GM19463 (cell line): ENCODE data around the gene DNAJA3.

Source experiments
- ATAC-seq: cut with Tn5 transposase; IDR thresholded peaks from one replicate; pipeline ENCODE4 v1.9.1; 2021; ENCODE audit warnings: mild to moderate bottlenecking, moderate library complexity; ENCODE audit not compliant: unreplicated experiment

The DNAJA3 gene

GRCh38 chr16:4425378-4426020, at the start of gene DNAJA3:
Gene DNAJA3, plus strand, starts transcription at chr16:4425868. Its CDS starts 14 bp downstream, at chr16:4425882.
- ATAC-seq, result peak; percentile 91

- ATAC-seq, result no peak
Observed at GRCh38 chr16:4376126-4376892, 49.4 kb upstream of the DNAJA3 start.

GRCh38 chr16:4376893-4377572, 48.6 kb upstream of the DNAJA3 start:
- ATAC-seq, result no peak

DNA sequence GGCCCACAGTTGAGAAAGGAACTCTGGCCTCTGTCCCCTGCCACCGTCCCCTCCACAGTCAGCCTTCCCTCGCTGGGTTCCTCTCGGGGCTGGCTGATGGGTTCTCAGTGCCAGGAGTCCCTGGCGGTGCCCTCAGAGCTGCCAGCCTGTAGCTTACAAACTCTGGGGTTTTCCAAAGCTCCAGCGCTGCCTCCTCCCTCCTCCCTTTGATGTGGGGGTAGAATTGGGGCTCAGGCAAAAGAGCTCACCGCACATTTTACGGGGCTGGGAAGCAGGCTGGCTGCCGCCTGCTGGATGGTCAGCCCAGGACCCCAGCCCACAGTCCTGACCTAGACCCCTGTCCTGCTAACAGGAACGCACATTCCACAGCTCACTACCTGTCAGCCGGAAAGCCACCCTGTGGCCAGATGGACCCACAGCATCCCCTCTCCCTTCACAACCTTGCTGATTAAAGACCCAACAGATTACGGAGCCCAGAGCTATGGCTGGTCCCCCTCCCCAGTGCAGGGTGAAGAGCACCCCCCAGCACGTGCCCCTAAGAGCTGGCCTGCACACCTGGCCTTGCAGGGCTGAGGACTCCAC, 48.0 kb upstream of the DNAJA3 start:
- ATAC-seq, result no peak

DNA sequence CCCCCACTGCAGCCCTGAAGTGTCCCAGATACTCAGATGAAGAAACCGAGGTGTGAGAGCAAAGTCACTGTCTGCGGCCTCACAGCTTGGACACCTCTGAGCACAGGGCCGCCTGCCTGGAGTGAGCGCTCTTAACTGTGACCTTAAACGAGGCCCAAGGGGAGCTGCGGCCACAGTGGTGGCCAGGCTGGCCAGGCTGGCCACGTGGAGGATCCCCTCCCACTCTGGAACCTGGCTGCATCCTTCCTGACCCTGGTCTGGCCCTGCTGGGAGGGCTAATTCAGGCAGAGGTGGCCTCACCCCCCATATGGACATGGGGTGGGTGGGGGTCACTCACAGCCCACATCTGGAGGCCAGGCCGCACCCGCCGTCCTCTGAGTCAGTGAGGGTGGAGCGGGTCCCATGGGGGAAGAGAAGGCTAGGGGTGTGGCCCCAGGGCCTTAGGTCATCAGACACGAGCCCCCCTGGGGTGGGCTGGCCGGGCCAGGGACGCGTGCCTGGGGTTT, 47.5 kb upstream of the DNAJA3 start:
- ATAC-seq, result no peak

DNA sequence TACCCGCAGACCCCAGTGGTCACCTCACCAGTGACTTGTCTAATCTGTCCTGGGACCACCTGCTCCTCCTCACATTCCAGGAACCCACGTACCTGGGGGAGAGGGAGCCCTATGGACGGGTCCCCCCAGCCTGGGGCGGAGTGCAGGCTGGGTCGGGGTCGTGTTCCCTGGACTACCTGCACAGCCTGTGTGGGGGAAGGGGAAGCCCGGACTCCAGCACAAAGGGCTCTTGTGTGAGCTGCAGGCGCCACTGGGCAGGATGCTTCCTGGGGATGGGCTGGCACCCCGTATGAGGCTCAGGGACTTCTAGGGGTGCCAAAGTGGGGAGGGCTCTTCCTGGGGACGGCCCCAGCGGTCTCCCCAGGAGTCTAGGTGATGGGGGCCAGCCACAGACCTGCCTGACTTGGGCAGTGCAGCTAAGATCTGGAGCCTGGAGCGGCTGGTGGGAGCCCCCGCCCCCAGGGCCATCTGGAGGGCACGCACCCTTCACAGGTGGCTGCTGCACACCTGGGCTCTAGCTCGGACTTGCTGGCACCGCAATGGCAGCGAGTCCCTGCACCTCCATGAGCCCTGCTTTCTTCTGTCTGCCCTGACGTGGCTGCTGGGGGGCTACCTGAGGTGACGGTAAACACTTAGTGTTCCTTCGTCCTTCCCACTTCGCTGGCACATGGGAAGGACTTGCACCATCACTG, 46.5 kb upstream of the DNAJA3 start:
- no peak for ATAC-seq

GRCh38 chr16:4380119-4381063, 45.3 kb upstream of the DNAJA3 start:
- no peak for ATAC-seq

DNA sequence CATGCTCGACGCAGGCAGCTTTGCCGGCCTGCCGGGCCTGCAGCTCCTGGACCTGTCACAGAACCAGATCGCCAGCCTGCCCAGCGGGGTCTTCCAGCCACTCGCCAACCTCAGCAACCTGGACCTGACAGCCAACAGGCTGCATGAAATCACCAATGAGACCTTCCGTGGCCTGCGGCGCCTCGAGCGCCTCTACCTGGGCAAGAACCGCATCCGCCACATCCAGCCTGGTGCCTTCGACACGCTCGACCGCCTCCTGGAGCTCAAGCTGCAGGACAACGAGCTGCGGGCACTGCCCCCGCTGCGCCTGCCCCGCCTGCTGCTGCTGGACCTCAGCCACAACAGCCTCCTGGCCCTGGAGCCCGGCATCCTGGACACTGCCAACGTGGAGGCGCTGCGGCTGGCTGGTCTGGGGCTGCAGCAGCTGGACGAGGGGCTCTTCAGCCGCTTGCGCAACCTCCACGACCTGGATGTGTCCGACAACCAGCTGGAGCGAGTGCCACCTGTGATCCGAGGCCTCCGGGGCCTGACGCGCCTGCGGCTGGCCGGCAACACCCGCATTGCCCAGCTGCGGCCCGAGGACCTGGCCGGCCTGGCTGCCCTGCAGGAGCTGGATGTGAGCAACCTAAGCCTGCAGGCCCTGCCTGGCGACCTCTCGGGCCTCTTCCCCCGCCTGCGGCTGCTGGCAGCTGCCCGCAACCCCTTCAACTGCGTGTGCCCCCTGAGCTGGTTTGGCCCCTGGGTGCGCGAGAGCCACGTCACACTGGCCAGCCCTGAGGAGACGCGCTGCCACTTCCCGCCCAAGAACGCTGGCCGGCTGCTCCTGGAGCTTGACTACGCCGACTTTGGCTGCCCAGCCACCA, 44.4 kb upstream of the DNAJA3 start:
- ATAC-seq, result no peak

DNA sequence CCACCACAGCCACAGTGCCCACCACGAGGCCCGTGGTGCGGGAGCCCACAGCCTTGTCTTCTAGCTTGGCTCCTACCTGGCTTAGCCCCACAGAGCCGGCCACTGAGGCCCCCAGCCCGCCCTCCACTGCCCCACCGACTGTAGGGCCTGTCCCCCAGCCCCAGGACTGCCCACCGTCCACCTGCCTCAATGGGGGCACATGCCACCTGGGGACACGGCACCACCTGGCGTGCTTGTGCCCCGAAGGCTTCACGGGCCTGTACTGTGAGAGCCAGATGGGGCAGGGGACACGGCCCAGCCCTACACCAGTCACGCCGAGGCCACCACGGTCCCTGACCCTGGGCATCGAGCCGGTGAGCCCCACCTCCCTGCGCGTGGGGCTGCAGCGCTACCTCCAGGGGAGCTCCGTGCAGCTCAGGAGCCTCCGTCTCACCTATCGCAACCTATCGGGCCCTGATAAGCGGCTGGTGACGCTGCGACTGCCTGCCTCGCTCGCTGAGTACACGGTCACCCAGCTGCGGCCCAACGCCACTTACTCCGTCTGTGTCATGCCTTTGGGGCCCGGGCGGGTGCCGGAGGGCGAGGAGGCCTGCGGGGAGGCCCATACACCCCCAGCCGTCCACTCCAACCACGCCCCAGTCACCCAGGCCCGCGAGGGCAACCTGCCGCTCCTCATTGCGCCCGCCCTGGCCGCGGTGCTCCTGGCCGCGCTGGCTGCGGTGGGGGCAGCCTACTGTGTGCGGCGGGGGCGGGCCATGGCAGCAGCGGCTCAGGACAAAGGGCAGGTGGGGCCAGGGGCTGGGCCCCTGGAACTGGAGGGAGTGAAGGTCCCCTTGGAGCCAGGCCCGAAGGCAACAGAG, 43.5 kb upstream of the DNAJA3 start:
- no peak for ATAC-seq

- ATAC-seq, result no peak
Observed at GRCh38 chr16:4382795-4383357, 42.8 kb upstream of the DNAJA3 start.

- ATAC-seq, result no peak
Observed at GRCh38 chr16:4383591-4384444, 41.9 kb upstream of the DNAJA3 start.

DNA sequence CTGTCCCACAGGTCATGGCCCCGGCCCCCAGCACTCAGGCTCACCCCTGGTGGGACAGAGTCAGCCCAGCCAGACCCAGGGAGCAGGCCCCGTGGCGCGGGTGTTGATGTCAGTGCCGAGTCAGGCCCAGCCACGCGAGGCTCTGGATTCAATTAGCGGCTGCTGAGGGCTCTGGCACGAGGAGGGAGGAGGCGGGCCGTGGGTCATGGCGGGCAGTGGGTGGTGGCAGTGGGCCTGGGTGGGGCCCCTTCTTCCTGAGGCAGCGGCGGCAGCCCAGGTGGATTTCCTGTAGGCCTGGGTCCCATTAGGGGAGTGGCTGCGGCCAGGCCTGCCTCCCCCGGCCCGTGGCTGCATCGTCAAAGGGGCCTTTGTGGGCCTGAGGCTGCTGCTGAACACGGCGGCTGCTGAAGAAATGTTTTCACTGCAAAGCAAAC, 41.1 kb upstream of the DNAJA3 start:
- ATAC-seq, result no peak

DNA sequence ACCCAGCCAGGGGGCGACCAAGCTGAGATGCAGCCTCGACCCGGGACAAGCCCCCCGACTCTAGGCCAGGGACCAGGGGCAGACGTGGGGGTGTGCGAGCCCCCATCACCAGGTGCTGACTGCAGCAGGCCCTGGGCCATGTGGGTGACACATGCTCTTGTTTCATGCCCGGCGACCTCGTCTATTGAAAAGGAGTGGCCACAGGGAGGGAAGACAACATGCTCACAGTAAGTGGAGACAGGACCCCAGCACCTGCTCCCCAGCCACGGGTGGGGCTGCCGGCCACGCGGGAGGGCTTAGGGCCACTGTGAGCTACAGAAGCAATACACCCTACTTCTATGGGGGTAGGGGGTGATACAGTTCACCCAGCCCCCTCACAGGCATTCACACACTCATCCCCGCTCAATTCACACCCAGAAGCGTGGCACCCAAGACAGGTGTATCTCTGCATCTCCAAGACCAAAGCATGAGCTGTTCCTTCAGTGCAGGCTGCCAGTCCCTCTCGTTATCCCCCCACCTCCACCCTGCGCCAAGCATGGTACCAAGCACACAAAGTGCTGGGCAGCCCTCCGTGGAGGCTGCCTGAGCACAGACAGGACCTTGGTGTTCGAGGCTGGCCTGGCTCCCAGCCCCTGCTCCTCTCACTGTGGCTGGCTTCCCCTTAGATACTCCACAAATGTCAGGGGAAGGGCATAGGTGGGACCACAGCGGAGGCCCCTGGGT, 40.4 kb upstream of the DNAJA3 start:
- no peak for ATAC-seq

GRCh38 chr16:4385789-4386450, 39.7 kb upstream of the DNAJA3 start:
- ATAC-seq, result no peak

DNA sequence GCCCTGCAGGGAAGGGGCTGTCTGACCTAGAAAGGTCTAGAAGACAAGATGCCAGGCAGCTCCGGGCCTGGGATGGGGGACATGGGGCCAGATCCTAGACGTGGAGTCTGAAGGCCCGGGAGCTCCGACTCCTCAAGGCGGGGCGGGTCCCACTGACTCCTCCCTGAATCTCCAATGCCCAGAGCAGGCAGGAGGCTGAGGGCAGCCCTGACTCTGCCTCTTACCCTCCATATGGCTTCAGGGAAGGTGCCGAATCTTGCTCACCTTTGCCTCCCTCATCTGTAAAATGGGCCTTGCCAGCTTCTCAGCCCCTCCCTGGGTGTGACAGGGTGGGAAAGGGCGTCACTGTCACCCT, 39.2 kb upstream of the DNAJA3 start:
- no peak for ATAC-seq
